ENCODE results near the gene KRTAP12-3. TPM values are rescaled to one million over a fixed set of nuclear protein-coding genes. Genes with fewer than 3 reads are reported as not detected.

The KRTAP12-3 gene
- polyA plus RNA-seq, 3 donors = not detected

- no peaks in the 10 kb centered on the region for H3K79me2 ChIP-seq (ENCODE audit: insufficient read depth, low read length)
- H3K27ac ChIP-seq (ENCODE audit: low read depth in 1 of 2, low read length in 2 of 2) = no peak overlapping the region
- TF ChIP-seq CTCF (IDR thresholded peaks at IDR 0.05) = no peak
- H3K9ac ChIP-seq (ENCODE audit: insufficient read depth, low read length, poor library complexity, severe bottlenecking) = no peak overlapping the region
- no peaks in the 10 kb centered on the region for H3K36me3 ChIP-seq (replicated peaks in 1 of 2; ENCODE audit: control insufficient read depth in 1 of 2, insufficient read depth in 2 of 2, low read length in 2 of 2)
- H3K27me3 ChIP-seq (ENCODE audit: control insufficient read depth in 2 of 2, insufficient read depth in 2 of 2, low read length in 2 of 2) = no peaks in the 10 kb centered on the region
- 93% methylated on average over 12 of the region's 13 CpGs for WGBS (ENCODE audit: insufficient coverage)
- H3K4me1 ChIP-seq (ENCODE audit: control insufficient read depth in 1 of 2, insufficient read depth in 2 of 2, low read length in 2 of 2) = no peaks in the 10 kb centered on the region
- Mint-ChIP-seq H3K4me3 (no peak overlapping the region), H3K27ac (no peak overlapping the region), H3K9me3 (peaks cover 20 to 37% (median 31%) of the 10 kb centered on the region in 7 donors), H3K36me3 (no peaks in the 10 kb centered on the region), H3K27me3 (ENCODE audit: low read depth in 3 of 3) (peaks cover 0 to 8% (median 3%) of the 10 kb centered on the region in 3 donors), H3K4me1 (no peaks in the 10 kb centered on the region)
- peaks cover 19 to 25% of the 10 kb centered on the region in 2 donors for H3K9me3 ChIP-seq (replicated peaks in 1 of 2; ENCODE audit: control insufficient read depth in 1 of 2, insufficient read depth in 1 of 2, low read length in 2 of 2)
- no peak for DNase-seq
- H3K4me2 ChIP-seq (replicated peaks; ENCODE audit: extremely low read depth, low read length, poor library complexity, severe bottlenecking) = no peak overlapping the region
- intact Hi-C loops (cut with micrococcal nuclease) = no loop called here
- H4K20me1 ChIP-seq (ENCODE audit: insufficient read depth, low read length) = no peaks in the 10 kb centered on the region
- H2AFZ ChIP-seq (ENCODE audit: insufficient read depth, low read depth, low read length, poor library complexity, severe bottlenecking) = no peak overlapping the region
- no peak overlapping the region for H3K4me3 ChIP-seq (replicated peaks in 1 of 3; ENCODE audit: low read depth in 2 of 3, low read length in 3 of 3)
Observed at GRCh38 chr21:44612669-44613229, 45.0 kb upstream of the KRTAP12-3 start.

- H3K4me3 ChIP-seq (replicated peaks in 1 of 3; ENCODE audit: low read depth in 2 of 3, low read length in 3 of 3) = no peak overlapping the region
- H3K27ac Mint-ChIP-seq = no peak overlapping the region
- 96% methylated on average over 24 of the region's 26 CpGs for WGBS (ENCODE audit: insufficient coverage)
- no peak overlapping the region for H3K4me3 Mint-ChIP-seq
- H3K4me1 Mint-ChIP-seq = peaks cover 7% of the 10 kb centered on the region
- no peak overlapping the region for H3K27ac ChIP-seq (ENCODE audit: low read depth in 1 of 2, low read length in 2 of 2)
- intact Hi-C loops (cut with micrococcal nuclease) = no loop called here
- TF ChIP-seq CTCF (IDR thresholded peaks at IDR 0.05) = no peak
- H3K4me2 ChIP-seq (replicated peaks; ENCODE audit: extremely low read depth, low read length, poor library complexity, severe bottlenecking) = no peak overlapping the region
- DNase-seq = no peak
- H3K9me3 Mint-ChIP-seq = peaks cover 20 to 38% (median 32%) of the 10 kb centered on the region in 7 donors
- no peaks in the 10 kb centered on the region for H3K36me3 ChIP-seq (replicated peaks in 1 of 2; ENCODE audit: control insufficient read depth in 1 of 2, insufficient read depth in 2 of 2, low read length in 2 of 2)
- H3K27me3 ChIP-seq (ENCODE audit: control insufficient read depth in 2 of 2, insufficient read depth in 2 of 2, low read length in 2 of 2) = no peaks in the 10 kb centered on the region
- H3K27me3 Mint-ChIP-seq (ENCODE audit: low read depth in 3 of 3) = peaks cover 0 to 8% (median 3%) of the 10 kb centered on the region in 3 donors
- no peaks in the 10 kb centered on the region for H3K4me1 ChIP-seq (ENCODE audit: control insufficient read depth in 1 of 2, insufficient read depth in 2 of 2, low read length in 2 of 2)
- H3K9ac ChIP-seq (ENCODE audit: insufficient read depth, low read length, poor library complexity, severe bottlenecking) = no peak overlapping the region
- H3K36me3 Mint-ChIP-seq = no peaks in the 10 kb centered on the region
- no peaks in the 10 kb centered on the region for H3K79me2 ChIP-seq (ENCODE audit: insufficient read depth, low read length)
- H3K9me3 ChIP-seq (replicated peaks in 1 of 2; ENCODE audit: control insufficient read depth in 1 of 2, insufficient read depth in 1 of 2, low read length in 2 of 2) = peaks cover 19 to 25% of the 10 kb centered on the region in 2 donors
- H2AFZ ChIP-seq (ENCODE audit: insufficient read depth, low read depth, low read length, poor library complexity, severe bottlenecking) = no peak overlapping the region
- no peaks in the 10 kb centered on the region for H4K20me1 ChIP-seq (ENCODE audit: insufficient read depth, low read length)
Observed at GRCh38 chr21:44613386-44614155, 44.2 kb upstream of the KRTAP12-3 start.
